ENCODE measurements around the gene TCERG1. TPM values are rescaled to one million over a fixed set of nuclear protein-coding genes. Genes with fewer than 3 reads are reported as not detected.

The TCERG1 gene
- total RNA-seq: 29.2 and 54.3 TPM in 2 replicates

GRCh38 chr5:146446861-146447733 is at the start of gene TCERG1:
Gene TCERG1 (plus strand): TSS chr5:146447333. CDS start chr5:146447350, 17 bp downstream.

DNA sequence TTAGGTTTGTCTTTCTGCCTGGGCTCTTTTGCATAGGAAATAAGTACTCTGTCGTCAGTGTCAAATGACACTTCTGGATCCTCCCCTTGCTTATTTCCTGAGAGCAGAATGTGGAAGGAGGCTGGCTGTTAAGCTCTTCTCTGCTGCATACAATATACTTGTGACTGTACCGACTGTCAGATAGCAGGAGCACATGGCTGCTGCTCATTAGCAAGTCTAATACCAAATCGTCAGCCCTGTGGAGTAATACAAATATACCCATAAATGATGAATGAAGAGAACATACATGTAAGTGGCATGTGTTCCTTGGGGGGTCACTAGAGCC is 69.0 kb downstream of the TCERG1 start, which contains the start of gene GPR151:
TSS of gene GPR151 (minus strand) at position 40 of the 325 bp plus-strand sequence. CDS start 77 bp downstream, outside the sequence.

Other genes starting within 250 kb of the TCERG1 start
- gene RBM27, start 243.7 kb upstream of the TCERG1 start, total RNA-seq: 14.4 and 17.4 TPM in 2 replicates
- gene POU4F3, start 108.5 kb upstream of the TCERG1 start, total RNA-seq: not detected in 2 replicates
- not detected in 2 replicates for gene GPR151, start 68.9 kb downstream of the TCERG1 start, total RNA-seq

Measured in epithelial cell of alveolus of lung (primary cell).